GM12872 (cell line): ENCODE measurements around the gene TMED5.

Source experiments
- TF ChIP-seq, protein P1 (sequence below): IDR thresholded peaks from 3 replicates; pipeline ENCODE4 v1.5.1; 2011; ENCODE audit warnings: low read depth, mild to moderate bottlenecking, low read length, moderate library complexity; ENCODE audit not compliant: insufficient read depth

Gene TMED5

DNA sequence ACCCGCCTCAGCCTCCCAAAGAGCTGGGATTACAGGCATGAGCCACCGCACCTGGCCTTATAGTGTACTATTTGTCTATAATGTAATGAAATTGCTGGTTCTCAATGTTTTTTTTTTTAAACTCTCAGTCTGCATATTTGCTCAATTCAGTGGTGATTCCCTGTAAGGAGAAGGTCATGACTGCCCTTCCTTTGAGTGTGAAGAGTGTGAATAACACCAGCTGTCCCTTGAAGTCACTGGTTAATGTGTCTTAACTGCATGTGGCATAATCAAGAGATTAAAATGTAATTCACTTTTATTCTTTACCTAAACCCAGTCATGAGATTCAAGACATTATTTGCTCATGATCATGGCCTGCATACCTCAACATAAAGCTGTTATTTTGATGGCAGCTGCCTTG, 70.6 kb downstream of the TMED5 start:
- TF ChIP-seq, protein P1, sequence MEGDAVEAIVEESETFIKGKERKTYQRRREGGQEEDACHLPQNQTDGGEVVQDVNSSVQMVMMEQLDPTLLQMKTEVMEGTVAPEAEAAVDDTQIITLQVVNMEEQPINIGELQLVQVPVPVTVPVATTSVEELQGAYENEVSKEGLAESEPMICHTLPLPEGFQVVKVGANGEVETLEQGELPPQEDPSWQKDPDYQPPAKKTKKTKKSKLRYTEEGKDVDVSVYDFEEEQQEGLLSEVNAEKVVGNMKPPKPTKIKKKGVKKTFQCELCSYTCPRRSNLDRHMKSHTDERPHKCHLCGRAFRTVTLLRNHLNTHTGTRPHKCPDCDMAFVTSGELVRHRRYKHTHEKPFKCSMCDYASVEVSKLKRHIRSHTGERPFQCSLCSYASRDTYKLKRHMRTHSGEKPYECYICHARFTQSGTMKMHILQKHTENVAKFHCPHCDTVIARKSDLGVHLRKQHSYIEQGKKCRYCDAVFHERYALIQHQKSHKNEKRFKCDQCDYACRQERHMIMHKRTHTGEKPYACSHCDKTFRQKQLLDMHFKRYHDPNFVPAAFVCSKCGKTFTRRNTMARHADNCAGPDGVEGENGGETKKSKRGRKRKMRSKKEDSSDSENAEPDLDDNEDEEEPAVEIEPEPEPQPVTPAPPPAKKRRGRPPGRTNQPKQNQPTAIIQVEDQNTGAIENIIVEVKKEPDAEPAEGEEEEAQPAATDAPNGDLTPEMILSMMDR: no peak

DNA sequence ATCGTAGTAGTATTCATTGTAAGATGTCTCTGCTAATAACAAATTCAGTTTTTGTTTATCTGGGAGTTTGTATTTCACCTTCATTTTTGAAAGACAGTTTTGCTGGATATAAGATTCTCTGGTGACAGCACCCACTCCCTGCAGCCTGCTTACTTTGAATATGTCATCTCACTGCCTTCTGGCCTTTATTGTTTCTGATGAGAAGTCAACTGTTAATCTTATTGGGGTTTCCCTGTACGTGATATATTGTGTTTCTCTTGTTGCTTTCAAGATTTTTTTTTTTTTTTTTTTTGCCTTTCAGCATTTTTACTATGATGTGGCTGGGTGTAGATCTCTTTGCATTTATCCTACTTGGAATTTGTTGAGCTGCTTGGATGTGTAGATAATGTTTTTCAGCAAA, 71.9 kb downstream of the TMED5 start:
- TF ChIP-seq, protein P1: no peak

DNA sequence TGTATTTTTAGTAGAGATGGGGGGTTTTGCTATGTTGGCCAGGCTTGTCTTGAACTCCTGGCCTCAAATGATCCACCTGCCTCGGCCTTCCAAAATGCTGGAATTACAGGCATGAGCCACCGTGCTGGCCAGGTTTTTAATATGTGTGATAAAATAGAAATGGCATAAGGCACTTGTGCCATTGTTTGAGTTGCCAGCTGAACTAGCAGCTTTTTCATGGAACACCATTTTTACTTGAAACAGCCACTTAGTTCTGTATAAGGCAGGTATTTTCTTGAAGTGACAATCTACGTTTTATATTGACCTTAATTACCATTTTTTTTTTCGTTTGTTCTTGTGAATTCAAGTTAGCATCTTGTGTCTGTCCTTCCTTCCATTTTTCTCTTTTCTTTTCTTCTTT, 72.8 kb downstream of the TMED5 start:
- TF ChIP-seq, protein P1: no peak

DNA sequence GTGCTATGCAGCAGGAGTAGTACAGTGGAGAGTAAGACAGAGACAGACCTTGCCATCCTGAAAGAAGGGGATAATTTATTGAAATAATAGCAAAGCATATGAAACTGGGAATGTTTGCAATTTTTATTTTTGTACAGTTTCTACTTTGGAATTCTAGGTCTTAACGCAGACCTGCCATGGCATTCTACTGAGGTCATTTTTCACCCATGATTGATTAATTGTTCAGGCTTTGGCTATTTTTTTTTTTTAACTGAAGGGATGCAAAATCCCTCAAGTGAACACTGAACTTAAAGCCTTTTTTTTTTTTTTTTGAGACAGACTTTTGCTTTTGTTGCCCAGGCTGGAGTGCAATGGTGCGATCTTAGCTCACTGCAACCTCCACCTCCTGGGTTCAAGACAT, 74.0 kb downstream of the TMED5 start:
- TF ChIP-seq, protein P1: no peak

DNA sequence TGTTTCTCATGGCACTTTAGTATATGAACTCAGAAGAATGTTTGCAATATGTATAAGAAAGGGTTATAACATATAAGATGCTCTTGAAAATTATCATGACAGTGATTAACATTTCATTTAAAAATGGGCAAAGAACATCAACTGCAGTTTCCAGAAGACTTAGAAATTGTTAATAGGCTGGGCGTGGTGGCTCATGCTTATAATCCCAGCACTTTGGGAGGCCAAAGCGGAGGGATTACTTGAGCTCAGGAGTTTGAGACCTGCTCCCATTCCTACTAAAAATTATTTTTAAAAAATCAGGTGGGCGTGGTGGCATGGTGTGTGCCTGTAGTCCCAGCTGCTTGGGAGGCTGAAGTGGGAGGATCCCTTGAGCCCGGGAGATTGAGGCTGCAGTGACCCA, 78.1 kb downstream of the TMED5 start:
- TF ChIP-seq, protein P1: no peak
